HEK293 (cell line): ENCODE measurements around the gene ITIH2.
"Not testable (repeated sequence)": the region's sequence is repeated elsewhere in the genome, so short reads cannot be mapped to it uniquely, and the experiment has no call there.

Source experiments
- CTCF ChIP-seq: fragments of 450-650 bp; formaldehyde crosslinking; IDR thresholded peaks from 2 replicates; pipeline ENCODE4 v1.5.1; 2016; ENCODE audit warnings: missing biosample characterization, missing genetic modification characterization
- GLI4 ChIP-seq: fragments of 450-650 bp; formaldehyde crosslinking; IDR thresholded peaks from 2 replicates; pipeline ENCODE4 v1.5.1; 2016; ENCODE audit warnings: missing biosample characterization, missing genetic modification characterization
- HIC1 ChIP-seq: fragments of 450-650 bp; formaldehyde crosslinking; IDR thresholded peaks from 2 replicates; pipeline ENCODE4 v1.5.1; 2016; ENCODE audit warnings: missing biosample characterization, missing genetic modification characterization
- HOXA7 ChIP-seq: sonication (generic); formaldehyde crosslinking; IDR thresholded peaks from 2 replicates; pipeline ENCODE4 v1.8.1; 2022; ENCODE audit warnings: missing genetic modification reagents, borderline replicate concordance
- PATZ1 ChIP-seq: fragments of 450-650 bp; formaldehyde crosslinking; IDR thresholded peaks from 2 replicates; pipeline ENCODE4 v1.5.1; 2016; ENCODE audit warnings: missing biosample characterization, missing genetic modification characterization
- ZBTB7A ChIP-seq: fragments of 450-650 bp; formaldehyde crosslinking; IDR thresholded peaks from 2 replicates; pipeline ENCODE4 v1.5.1; 2016; ENCODE audit warnings: low read depth, missing biosample characterization, missing genetic modification characterization
- ZFHX2 ChIP-seq: fragments of 450-650 bp; formaldehyde crosslinking; conservative IDR thresholded peaks from 2 replicates; pipeline ENCODE4 v1.5.1; 2016; ENCODE audit warnings: missing biosample characterization, missing genetic modification characterization
- ZNF48 ChIP-seq: fragments of 450-650 bp; formaldehyde crosslinking; IDR thresholded peaks from 2 replicates; pipeline ENCODE4 v1.5.1; 2016; ENCODE audit warnings: missing biosample characterization, missing genetic modification characterization
- ZNF654 ChIP-seq: fragments of 450-650 bp; formaldehyde crosslinking; IDR thresholded peaks from 2 replicates; pipeline ENCODE4 v1.5.1; 2016; ENCODE audit warnings: low read depth, missing biosample characterization, missing genetic modification characterization

- not testable (repeated sequence) for TF ChIP-seq HIC1 (tag by site-specific recombination); ZNF48 (tag by site-specific recombination); CTCF (tag by site-specific recombination); ZNF654; ZFHX2 (tag by site-specific recombination); ZBTB7A; GLI4 (tag by site-specific recombination); PATZ1; HOXA7 (CRISPR knock-in tag)
These were observed 9.9 kb upstream of the ITIH2 start for GRCh38 chr10:7693194-7693593.
